Glutamatergic neuron (in vitro differentiated cells): ENCODE data around the gene SOX15. TPM values are rescaled to one million over a fixed set of nuclear protein-coding genes. Genes with fewer than 3 reads are reported as not detected.
A peak's percentile ranks its signal among the peaks of the same experiment; 100 is the strongest.

Source experiments
- DNase-seq: peaks from one replicate; pipeline ENCODE4 v3.0.0; 2022
- H3K27ac Mint-ChIP-seq: one replicate; pipeline ENCODE4 v1.8.0; 2020; ENCODE audit warnings: mild to moderate bottlenecking, mixed read lengths, inconsistent platforms; ENCODE audit not compliant: unreplicated experiment
- H3K27me3 Mint-ChIP-seq: one replicate; pipeline ENCODE4 v1.8.0; 2020; ENCODE audit warnings: mild to moderate bottlenecking, moderate library complexity, mixed read lengths, inconsistent platforms; ENCODE audit not compliant: unreplicated experiment
- H3K36me3 Mint-ChIP-seq: one replicate; pipeline ENCODE4 v1.8.0; 2020; ENCODE audit warnings: mild to moderate bottlenecking, mixed read lengths, inconsistent platforms; ENCODE audit not compliant: unreplicated experiment
- H3K4me1 Mint-ChIP-seq: one replicate; pipeline ENCODE4 v1.8.0; 2020; ENCODE audit warnings: mild to moderate bottlenecking, low read depth, mixed read lengths, inconsistent platforms; ENCODE audit not compliant: unreplicated experiment
- H3K4me3 Mint-ChIP-seq: one replicate; pipeline ENCODE4 v1.8.0; 2020; ENCODE audit warnings: mild to moderate bottlenecking, mixed read lengths, inconsistent platforms; ENCODE audit not compliant: unreplicated experiment
- H3K9me3 Mint-ChIP-seq: one replicate; pipeline ENCODE4 v1.8.0; 2020; ENCODE audit warnings: mild to moderate bottlenecking, moderate library complexity, mixed read lengths, inconsistent platforms; ENCODE audit not compliant: unreplicated experiment
- total RNA-seq: library from RNA; stranded (reverse); fragmentation: NEBNext Ultra II Directional; extraction: Animal tissue kit (Norgen Biotek cat#: 25700); gene quantifications from one replicate; pipeline ENCODE4 v1.2.1, GENCODE V29; 2021; ENCODE audit not compliant: unreplicated experiment
- TF ChIP-seq, protein P1 (sequence below): fragments of 200-600 bp; sonication (generic); IDR thresholded peaks from one replicate; pipeline ENCODE4 v1.5.0; 2021; ENCODE audit not compliant: partially characterized antibody, unreplicated experiment

Gene SOX15
- total RNA-seq, 1 donor from 2014 or later: 1.7 TPM

DNA sequence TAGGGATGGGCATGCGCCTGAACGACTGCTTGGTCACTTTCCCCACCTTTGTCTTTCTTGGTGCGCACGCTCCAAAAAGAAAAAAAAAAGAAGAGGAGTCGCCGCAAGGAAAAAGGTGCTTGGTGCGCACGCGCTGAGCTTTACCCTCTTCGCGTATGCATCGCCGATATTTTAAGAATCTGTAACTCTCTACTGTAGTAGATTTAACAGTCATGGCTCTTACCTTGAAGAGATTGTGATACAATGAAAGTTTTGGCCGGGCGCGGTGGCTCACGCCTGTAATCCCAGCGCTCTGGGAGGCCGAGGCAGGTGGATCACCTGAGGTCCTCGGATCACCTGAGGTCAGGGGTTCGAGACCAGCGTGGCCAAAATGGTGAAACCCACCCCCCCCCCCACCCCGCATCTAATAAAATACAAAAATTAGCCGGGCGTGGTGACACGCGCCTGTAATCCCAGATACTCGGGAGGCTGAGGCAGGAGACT is 25.4 kb upstream of the SOX15 start:
- Mint-ChIP-seq H3K36me3 (no peaks in the 10 kb centered on the region), H3K4me3 (peak overlapping the region; percentile 89), H3K27ac (peak overlapping the region; percentile 80), H3K4me1 (peaks cover 15% of the 10 kb centered on the region), H3K9me3 (peaks cover 8% of the 10 kb centered on the region), H3K27me3 (peaks cover 11% of the 10 kb centered on the region)
- TF ChIP-seq, protein P1, sequence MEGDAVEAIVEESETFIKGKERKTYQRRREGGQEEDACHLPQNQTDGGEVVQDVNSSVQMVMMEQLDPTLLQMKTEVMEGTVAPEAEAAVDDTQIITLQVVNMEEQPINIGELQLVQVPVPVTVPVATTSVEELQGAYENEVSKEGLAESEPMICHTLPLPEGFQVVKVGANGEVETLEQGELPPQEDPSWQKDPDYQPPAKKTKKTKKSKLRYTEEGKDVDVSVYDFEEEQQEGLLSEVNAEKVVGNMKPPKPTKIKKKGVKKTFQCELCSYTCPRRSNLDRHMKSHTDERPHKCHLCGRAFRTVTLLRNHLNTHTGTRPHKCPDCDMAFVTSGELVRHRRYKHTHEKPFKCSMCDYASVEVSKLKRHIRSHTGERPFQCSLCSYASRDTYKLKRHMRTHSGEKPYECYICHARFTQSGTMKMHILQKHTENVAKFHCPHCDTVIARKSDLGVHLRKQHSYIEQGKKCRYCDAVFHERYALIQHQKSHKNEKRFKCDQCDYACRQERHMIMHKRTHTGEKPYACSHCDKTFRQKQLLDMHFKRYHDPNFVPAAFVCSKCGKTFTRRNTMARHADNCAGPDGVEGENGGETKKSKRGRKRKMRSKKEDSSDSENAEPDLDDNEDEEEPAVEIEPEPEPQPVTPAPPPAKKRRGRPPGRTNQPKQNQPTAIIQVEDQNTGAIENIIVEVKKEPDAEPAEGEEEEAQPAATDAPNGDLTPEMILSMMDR: no peak
- no peak for DNase-seq

DNA sequence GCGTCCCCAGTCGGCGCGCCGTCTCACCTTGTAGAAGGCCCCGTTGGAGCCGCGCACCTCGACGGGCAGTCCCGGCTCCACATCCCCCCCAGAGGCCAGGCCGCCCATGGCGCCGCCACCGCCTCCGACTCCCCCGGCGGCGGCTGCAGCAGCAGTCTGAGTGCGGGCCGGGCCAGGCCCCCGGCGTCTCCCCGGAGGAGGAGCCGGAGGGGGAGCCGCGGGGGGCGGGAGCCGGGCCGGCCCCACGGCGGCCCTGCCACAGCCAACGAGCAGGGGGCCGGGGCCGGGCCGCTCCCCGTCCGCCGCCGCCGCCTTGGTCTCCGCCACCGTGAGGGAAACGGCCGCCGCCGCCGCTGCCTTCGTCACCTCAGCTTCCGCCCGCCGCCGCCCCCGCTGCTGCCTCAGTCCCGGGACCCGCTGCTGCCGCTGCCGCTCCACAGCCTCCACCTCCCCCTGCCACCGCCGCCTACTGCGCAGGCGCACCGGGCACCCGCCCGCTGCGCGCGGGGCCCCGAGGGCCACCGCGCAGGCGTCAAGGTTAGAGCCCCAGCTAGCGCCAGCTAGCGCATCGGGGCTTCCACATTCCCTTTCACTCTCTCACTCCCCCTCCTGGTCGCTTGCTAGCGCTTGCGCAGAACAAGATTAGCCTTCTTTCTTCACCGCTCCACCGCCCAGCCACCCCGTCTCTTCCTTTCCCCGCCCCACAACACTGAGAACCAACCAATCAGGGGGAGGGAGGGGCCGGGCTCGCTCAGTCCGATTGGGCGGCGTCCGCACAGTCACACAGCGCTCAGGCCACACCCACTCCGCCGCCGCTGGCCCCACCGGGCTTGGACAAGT is 24.8 kb upstream of the SOX15 start, which contains the start of gene FXR2:
TSS of gene FXR2 (minus strand) at position 473 of the 840 bp plus-strand sequence. CDS start at position 108, 365 bp downstream.
- H3K27ac Mint-ChIP-seq: peak within 1 kb of the TSS; percentile 90
- H3K4me3 Mint-ChIP-seq: peak within 1 kb of the TSS; percentile 92
- peaks cover 8% of the 10 kb centered on the region for H3K9me3 Mint-ChIP-seq

DNA sequence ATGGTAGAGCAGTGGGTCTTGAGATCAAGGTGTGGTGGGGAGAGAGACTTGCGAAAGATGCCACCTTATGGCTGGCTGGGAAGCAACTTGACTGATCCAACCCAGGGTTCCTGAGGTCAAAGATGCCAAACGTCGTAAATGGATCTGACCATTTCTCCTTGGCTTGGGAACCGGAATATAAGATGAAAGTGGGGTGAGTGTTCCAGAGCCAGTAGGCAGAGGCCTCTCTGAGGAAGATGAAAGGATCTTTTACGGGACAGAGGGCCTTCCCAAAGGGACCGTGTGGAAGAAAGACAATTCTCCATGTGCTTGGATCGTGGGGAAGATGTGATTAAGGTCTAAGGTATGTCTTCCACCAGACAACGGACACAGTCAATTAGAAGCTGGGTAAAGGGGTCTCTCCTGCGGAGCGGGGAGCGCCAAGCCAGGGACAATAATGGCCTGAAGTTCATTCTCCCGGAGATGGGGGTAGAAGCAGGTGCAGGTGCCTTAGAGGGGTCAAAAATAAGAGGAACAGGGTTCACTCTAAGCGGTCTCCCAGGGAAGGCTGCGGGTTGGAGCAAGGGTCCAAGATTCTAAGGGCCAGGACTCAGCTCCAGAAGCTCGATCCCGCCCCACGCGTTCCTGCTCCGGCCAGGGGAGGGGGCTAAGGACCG is 24.0 kb upstream of the SOX15 start:
- no peak for DNase-seq
- no peaks in the 10 kb centered on the region for H3K36me3 Mint-ChIP-seq
- H3K4me3 Mint-ChIP-seq: peak overlapping the region; percentile 92
- peaks cover 11% of the 10 kb centered on the region for H3K27me3 Mint-ChIP-seq
- H3K27ac Mint-ChIP-seq: peak overlapping the region; percentile 90
- TF ChIP-seq, protein P1: no peak
- H3K4me1 Mint-ChIP-seq: peaks cover 15% of the 10 kb centered on the region
- H3K9me3 Mint-ChIP-seq: peaks cover 8% of the 10 kb centered on the region

More for the DNA sequence above, 24.8 kb upstream of the SOX15 start, which contains the start of gene FXR2:
- peak; percentile 100 for DNase-seq
- H3K36me3 Mint-ChIP-seq: no peaks in the 10 kb centered on the region
- TF ChIP-seq, protein P1: peak; percentile 76
- H3K4me1 Mint-ChIP-seq: peaks cover 15% of the 10 kb centered on the region
- peaks cover 11% of the 10 kb centered on the region for H3K27me3 Mint-ChIP-seq

DNA sequence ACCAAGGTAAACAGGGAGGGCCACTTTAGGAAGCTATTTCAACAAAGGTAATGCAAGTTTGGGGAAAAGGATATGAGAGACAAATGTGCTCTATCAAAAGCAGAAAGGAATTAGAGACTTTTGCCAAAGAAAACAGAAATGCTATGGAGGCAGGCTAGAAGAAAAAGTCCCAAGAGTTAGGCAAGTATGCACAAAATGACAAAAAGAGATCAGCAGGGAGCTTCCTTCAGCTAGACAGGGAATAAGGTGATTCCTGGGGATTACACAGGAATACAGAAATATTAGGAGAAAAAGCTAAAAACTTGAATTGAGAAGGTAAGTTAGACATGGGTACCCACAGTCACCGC is 22.4 kb upstream of the SOX15 start:
- no peak overlapping the region for H3K27ac Mint-ChIP-seq
- H3K4me1 Mint-ChIP-seq: peaks cover 15% of the 10 kb centered on the region

More for the DNA sequence above, 22.4 kb upstream of the SOX15 start:
- TF ChIP-seq, protein P1: no peak
- no peak for DNase-seq
- Mint-ChIP-seq H3K4me3 (peak overlapping the region; percentile 78), H3K36me3 (no peaks in the 10 kb centered on the region), H3K27me3 (peaks cover 11% of the 10 kb centered on the region), H3K9me3 (peaks cover 8% of the 10 kb centered on the region)
